HAP-1 (cell line): ENCODE data around the gene ATL2.
A peak's percentile ranks its signal among the peaks of the same experiment; 100 is the strongest.
"Not testable (repeated sequence)": the region's sequence is repeated elsewhere in the genome, so short reads cannot be mapped to it uniquely, and the experiment has no call there.

ENCODE experiments used
- DNase-seq, 2 experiments: peaks; one replicate each; pipeline ENCODE4 v3.0.0-alpha.2; 2016 to 2020; ENCODE audit warnings: low spot score in 2 of 2
- H3K27me3 ChIP-seq: fragments of 250-450 bp; sonication (Bioruptor Pico); 2 replicates; pipeline ENCODE4 v1.5.1; 2020; ENCODE audit warnings: low read depth, mild to moderate bottlenecking, moderate library complexity
- H3K36me3 ChIP-seq: fragments of 250-450 bp; sonication (Bioruptor Pico); replicated peaks from 2 replicates; pipeline ENCODE4 v1.5.1; 2020; ENCODE audit warnings: mild to moderate bottlenecking
- H3K4me1 ChIP-seq: fragments of 250-450 bp; sonication (Bioruptor Pico); 2 replicates; pipeline ENCODE4 v1.5.1; 2020; ENCODE audit warnings: mild to moderate bottlenecking
- H3K4me3 ChIP-seq: fragments of 250-450 bp; sonication (Bioruptor Pico); 2 replicates; pipeline ENCODE4 v1.5.1; 2020; ENCODE audit warnings: mild to moderate bottlenecking, moderate library complexity
- H3K9me3 ChIP-seq: fragments of 250-450 bp; sonication (Bioruptor Pico); 2 replicates; pipeline ENCODE4 v1.5.1; 2020; ENCODE audit warnings: mild to moderate bottlenecking, moderate library complexity
- in situ Hi-C: fragments of 300-500 bp; cut with MboI; formaldehyde crosslinking; loops from 3 replicates; pipeline ENCODE4 v1.14.3; 2020; ENCODE audit warnings: low sequenced_read_pairs, inconsistent platforms, mixed read lengths

The ATL2 gene

DNA sequence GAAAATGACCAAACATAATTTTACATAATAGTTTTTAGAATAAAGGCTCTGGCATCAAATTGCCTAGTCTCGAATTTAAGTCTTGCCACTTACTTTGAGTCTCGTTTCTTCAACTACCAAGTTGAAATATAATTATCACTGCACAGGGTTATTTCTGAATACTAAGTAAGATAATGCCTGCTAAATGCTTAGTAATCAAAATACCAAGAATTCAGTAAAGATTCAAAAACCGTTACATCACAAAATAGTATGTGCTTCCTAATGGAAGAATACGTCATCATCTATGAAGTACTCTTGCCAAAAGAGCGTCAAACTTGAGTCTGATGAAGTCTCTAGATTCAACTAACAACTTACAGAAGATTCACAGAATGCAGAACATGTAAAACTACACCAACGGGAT, 40.5 kb downstream of the ATL2 start:
- no peaks in the 10 kb centered on the region for H3K9me3 ChIP-seq
- no peaks in the 10 kb centered on the region for H3K4me1 ChIP-seq
- H3K27me3 ChIP-seq: no peaks in the 10 kb centered on the region
- in situ Hi-C loops: no loop called here
- no peak overlapping the region for H3K4me3 ChIP-seq
- DNase-seq: no peak
- H3K36me3 ChIP-seq: peaks cover 58% of the 10 kb centered on the region

GRCh38 chr2:38330754-38331153, 46.3 kb downstream of the ATL2 start:
- H3K36me3 ChIP-seq: peaks cover 25% of the 10 kb centered on the region
- peaks cover 5% of the 10 kb centered on the region for H3K4me1 ChIP-seq
- H3K27me3 ChIP-seq: no peaks in the 10 kb centered on the region
- no peak for DNase-seq
- no peak overlapping the region for H3K4me3 ChIP-seq
- in situ Hi-C loops: no loop called here
- H3K9me3 ChIP-seq: 0 out of 2 replicates have a peak, but pooled peaks cover 5% of the 10 kb centered on the region

GRCh38 chr2:38327580-38327979, 49.5 kb downstream of the ATL2 start:
- Histone ChIP-seq H3K27me3 (no peaks in the 10 kb centered on the region), H3K9me3 (0 out of 2 replicates have a peak, but pooled peaks cover 5% of the 10 kb centered on the region), H3K36me3 (peaks cover 13% of the 10 kb centered on the region), H3K4me3 (no peak overlapping the region), H3K4me1 (peaks cover 8% of the 10 kb centered on the region)
- peak in 1 of 2 experiments; percentile 17 for DNase-seq
- in situ Hi-C loops: no loop called here

DNA sequence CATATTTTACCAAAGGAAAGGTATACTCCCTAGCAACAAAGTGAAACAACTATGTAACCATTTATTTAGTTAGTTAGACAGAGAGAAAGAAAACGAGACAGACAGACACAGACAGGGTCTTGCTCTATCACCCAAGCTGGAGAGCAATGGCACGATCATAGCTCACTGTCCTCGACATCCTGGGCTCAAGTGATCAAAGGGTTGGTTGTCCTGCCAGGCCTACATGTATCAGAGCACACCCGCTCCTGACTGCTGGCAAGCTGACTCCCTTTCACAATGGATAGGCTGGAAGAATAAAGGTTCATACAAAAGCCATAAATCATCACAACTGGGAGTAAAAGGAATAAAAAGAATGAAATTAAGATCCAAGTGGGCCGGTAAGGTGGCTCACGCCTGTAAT, 53.5 kb downstream of the ATL2 start:
- H3K4me1 ChIP-seq: peaks cover 8% of the 10 kb centered on the region
- H3K36me3 ChIP-seq: peaks cover 3% of the 10 kb centered on the region
- no peaks in the 10 kb centered on the region for H3K27me3 ChIP-seq
- in situ Hi-C loops: loop anchor here (25.0 kb wide), 1 partner anchor 414 kb away; no protein-coding TSS in a partner anchor
- no peak overlapping the region for H3K4me3 ChIP-seq
- H3K9me3 ChIP-seq: no peaks in the 10 kb centered on the region
- DNase-seq: no peak

DNA sequence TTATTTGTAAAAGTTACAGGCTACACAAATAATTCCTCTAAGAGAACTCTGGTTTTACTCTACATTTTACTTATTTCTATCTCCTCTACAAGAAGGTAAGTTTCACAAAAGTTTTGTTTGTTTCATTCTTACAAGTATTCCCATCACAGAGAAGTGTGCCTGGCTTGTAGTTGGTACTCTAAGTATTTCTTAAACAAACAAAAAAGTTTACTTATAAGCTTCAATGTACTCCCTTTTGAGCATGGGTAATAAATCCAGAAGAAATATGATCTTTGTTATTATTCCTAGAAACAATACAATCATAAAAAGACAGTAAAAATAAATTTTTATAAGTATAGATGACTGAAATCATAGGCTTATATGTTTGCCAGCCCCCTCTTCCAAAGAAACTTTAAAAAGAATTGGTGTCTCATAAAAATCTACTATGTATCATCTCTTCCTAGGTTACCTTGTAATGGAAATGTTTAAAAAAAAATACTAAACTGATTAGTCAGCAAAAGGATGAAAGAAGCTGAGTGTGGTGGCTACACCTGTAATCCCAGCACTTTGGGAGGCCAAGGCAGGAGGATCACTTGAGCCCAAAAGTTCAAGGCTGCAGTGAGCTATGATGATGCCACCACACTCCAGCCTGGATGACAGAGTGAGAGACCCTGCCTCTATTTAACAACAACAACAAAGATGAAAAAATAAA, 54.7 kb downstream of the ATL2 start:
- DNase-seq: no peak
- in situ Hi-C loops: loop anchor here (25.0 kb wide), 1 partner anchor 415 kb away; no protein-coding TSS in a partner anchor
- peaks cover 12% of the 10 kb centered on the region for H3K36me3 ChIP-seq
- no peaks in the 10 kb centered on the region for H3K9me3 ChIP-seq
- no peak overlapping the region for H3K4me3 ChIP-seq
- H3K27me3 ChIP-seq: no peaks in the 10 kb centered on the region
- H3K4me1 ChIP-seq: peaks cover 8% of the 10 kb centered on the region

- H3K4me3 ChIP-seq, DNase-seq, H3K27me3 ChIP-seq, H3K9me3 ChIP-seq, H3K4me1 ChIP-seq: not testable (repeated sequence)
- in situ Hi-C loops: loop anchor here (5.0 to 25.0 kb wide), 2 partner anchors 188 to 418 kb away; no protein-coding TSS in a partner anchor
- peaks cover 39% of the 10 kb centered on the region for H3K36me3 ChIP-seq
These were observed 57.8 kb downstream of the ATL2 start for GRCh38 chr2:38319240-38319639.

GRCh38 chr2:38317725-38318124, 59.3 kb downstream of the ATL2 start:
- Histone ChIP-seq H3K27me3 (no peaks in the 10 kb centered on the region), H3K9me3 (no peaks in the 10 kb centered on the region), H3K36me3 (peaks cover 54% of the 10 kb centered on the region), H3K4me3 (no peak overlapping the region), H3K4me1 (no peaks in the 10 kb centered on the region)
- DNase-seq: no peak
- in situ Hi-C loops: loop anchor here (5.0 to 25.0 kb wide), 2 partner anchors 190 to 420 kb away; no protein-coding TSS in a partner anchor

DNA sequence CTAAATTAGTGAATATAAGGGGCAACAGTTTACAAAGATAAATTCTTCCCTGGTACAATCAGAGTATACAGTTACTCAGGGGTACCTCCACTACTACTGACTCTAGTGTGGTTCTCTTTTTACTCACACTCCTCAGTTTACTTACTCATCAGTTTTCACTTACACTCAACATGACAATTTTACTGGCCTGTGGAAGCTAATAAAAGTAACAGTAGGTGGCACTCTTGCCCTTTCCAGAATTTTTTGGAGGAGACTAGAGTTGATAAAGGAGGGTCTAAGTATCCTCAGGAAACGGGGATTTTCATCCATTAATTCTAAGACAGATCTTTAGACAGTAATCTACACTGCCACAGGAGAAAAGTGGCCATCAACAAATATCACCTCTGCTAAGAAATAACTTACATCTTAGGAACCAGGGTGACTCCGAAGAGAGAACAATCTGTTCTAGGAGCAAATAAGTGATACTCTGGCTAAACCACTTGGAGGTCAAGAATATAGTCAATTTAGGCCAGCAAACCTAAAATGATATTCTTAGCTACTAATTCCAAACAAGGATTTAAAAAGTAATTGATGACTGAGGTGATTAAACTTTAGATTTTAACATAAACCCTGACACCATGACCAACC, 61.3 kb downstream of the ATL2 start:
- peak; percentile 48 to 74 for DNase-seq
- Histone ChIP-seq H3K27me3 (no peaks in the 10 kb centered on the region), H3K4me1 (no peaks in the 10 kb centered on the region), H3K36me3 (peaks cover 69% of the 10 kb centered on the region), H3K9me3 (no peaks in the 10 kb centered on the region), H3K4me3 (no peak overlapping the region)
- in situ Hi-C loops: loop anchor here (5.0 to 25.0 kb wide), 2 partner anchors 191 to 421 kb away; no protein-coding TSS in a partner anchor

DNA sequence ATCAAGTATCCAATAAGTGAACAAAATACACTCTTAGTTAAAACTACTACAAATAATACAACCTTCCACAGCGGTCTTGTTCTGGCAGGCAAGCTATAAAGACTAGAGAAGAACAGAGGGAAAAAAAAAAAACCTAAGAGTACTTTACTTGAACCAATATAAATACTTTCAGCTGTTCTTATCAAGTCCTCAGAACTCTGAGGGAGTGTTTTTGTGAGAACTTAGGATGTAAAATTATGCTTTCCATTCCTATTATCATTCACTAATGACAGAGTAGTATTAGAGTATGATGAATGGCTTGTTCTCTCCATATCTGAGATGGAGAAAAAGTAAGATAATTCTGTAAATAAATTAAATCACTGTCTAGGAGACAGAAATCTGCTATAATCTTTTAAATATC, 68.3 kb downstream of the ATL2 start:
- peaks cover 66% of the 10 kb centered on the region for H3K36me3 ChIP-seq
- in situ Hi-C loops: loop anchor here (25.0 kb wide), 1 partner anchor 428 kb away; no protein-coding TSS in a partner anchor

DNA sequence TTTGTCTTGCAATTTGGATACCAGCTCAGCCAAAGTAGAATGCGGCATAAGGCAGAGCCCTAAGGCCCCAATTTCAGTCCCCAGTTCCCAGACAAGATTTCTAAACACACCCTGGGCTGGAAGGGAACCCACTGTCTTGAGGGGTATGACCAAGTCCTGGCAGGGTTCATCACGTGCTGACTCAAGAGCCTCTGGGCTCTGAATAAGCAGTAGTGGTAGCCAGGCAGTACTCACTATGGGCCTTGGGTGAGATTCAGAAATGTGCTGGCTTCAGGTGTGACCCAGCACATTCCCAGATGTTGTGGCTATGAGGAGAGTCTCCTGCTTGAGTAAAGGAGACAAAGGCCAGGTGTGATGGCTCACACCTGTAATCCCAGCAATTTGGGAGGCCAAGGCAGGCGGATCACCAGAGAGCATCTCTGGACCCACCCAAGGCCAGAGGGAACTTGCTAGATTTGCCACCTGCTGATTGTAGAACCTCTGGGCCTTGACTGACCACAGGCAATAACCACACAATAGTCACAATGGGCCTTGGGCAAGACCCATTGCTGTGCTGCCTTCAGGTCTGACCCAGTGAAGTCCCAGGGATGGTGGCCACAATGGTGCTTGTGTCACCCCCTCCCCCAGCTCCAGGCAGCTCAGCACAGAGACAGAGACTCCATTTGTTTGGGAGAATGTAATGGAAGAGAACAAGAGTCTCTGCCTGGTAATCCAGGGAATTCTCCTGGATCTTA, 74.9 kb downstream of the ATL2 start:
- no peaks in the 10 kb centered on the region for H3K9me3 ChIP-seq
- no peaks in the 10 kb centered on the region for H3K27me3 ChIP-seq
- H3K4me3 ChIP-seq: no peak overlapping the region
- peaks cover 33% of the 10 kb centered on the region for H3K36me3 ChIP-seq
- DNase-seq: no peak
- in situ Hi-C loops: loop anchor here (25.0 kb wide), 1 partner anchor 435 kb away; no protein-coding TSS in a partner anchor
- H3K4me1 ChIP-seq: no peaks in the 10 kb centered on the region

More for the DNA sequence above, 68.3 kb downstream of the ATL2 start:
- Histone ChIP-seq H3K27me3 (no peaks in the 10 kb centered on the region), H3K4me3 (no peak overlapping the region), H3K9me3 (no peaks in the 10 kb centered on the region), H3K4me1 (no peaks in the 10 kb centered on the region)
- no peak for DNase-seq

DNA sequence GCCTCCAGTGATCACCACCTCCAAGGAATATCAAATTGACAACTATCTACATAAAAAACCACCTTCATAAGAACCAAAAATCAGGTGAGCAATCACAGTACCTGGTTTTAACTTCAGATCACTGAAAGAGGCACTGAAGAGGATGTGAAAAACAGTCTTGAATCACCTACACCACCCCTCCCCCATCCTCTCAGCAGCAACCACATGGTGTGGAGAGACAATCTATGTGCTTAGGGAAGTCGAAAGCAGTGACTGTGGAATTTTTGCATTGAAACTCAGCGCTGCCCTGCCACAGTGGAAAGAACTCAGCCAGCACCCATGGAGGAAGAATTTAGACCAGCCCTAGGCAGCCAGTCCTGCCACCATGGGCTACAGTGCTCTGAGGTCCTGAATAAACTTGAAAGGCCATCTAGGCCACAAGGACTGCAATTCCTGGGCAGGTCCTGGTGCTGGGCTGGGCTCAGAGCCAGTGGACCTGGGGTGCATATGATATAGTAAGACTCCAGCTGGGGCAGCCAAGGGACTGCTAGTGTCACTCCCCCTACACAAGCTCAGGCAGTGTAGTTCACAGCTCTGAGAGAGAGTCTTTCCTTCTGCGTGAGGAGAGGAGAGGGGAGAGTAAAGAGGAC, 75.6 kb downstream of the ATL2 start:
- Histone ChIP-seq H3K4me3 (no peak overlapping the region), H3K4me1 (no peaks in the 10 kb centered on the region), H3K36me3 (peaks cover 38% of the 10 kb centered on the region), H3K9me3 (no peaks in the 10 kb centered on the region), H3K27me3 (no peaks in the 10 kb centered on the region)
- DNase-seq: no peak
- in situ Hi-C loops: loop anchor here (25.0 kb wide), 1 partner anchor 436 kb away; no protein-coding TSS in a partner anchor

DNA sequence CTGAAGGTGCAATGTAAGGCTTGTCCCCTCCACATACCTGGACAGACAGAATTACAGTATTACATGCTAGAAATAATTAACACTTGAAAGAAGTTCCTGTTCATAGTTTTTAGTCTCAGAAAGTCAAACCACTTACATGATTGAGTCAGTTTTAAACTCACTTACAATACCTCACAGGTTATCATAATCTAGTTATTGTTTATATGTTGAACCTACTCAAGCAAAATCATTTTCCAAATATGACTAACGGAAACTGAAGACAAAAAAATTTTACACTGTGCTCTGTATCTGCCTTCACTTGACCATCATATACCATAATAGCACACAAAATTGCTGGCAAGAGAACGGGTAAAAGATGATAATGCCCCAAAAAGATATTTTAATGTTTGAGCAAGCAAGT, 78.5 kb downstream of the ATL2 start:
- Histone ChIP-seq H3K36me3 (peaks cover 29% of the 10 kb centered on the region), H3K27me3 (no peaks in the 10 kb centered on the region), H3K4me3 (no peak overlapping the region), H3K9me3 (no peaks in the 10 kb centered on the region), H3K4me1 (peaks cover 10% of the 10 kb centered on the region)
- DNase-seq: no peak
- in situ Hi-C loops: no loop called here

GRCh38 chr2:38296197-38296780, 80.8 kb downstream of the ATL2 start:
- H3K4me3 ChIP-seq: no peak overlapping the region
- in situ Hi-C loops: no loop called here
- no peaks in the 10 kb centered on the region for H3K27me3 ChIP-seq
- peaks cover 29% of the 10 kb centered on the region for H3K36me3 ChIP-seq
- no peaks in the 10 kb centered on the region for H3K9me3 ChIP-seq
- DNase-seq: no peak
- peaks cover 10% of the 10 kb centered on the region for H3K4me1 ChIP-seq
